ENCODE data around the gene CCDC192.
A peak's percentile ranks its signal among the peaks of the same experiment; 100 is the strongest.
"Not testable (repeated sequence)": the region's sequence is repeated elsewhere in the genome, so short reads cannot be mapped to it uniquely, and the experiment has no call there.

The CCDC192 gene

GRCh38 chr5:127702926-127703561, at the start of gene CCDC192:
Gene CCDC192, plus strand, starts transcription at chr5:127703391. Its CDS starts 55 bp downstream, at chr5:127703446.
- H3K9ac ChIP-seq (ENCODE audit: low read length in 2 of 2): no peak within 1 kb of the TSS
- H3K27me3 ChIP-seq (ENCODE audit: control insufficient read depth in 1 of 2, insufficient read depth in 2 of 2, low read length in 2 of 2): no peaks in the 10 kb centered on the region
- H3K4me1 ChIP-seq (ENCODE audit: control insufficient read depth, insufficient read depth, low read length): no peaks in the 10 kb centered on the region
- H3K27ac ChIP-seq (ENCODE audit: low read length): no peak within 1 kb of the TSS
- no peaks in the 10 kb centered on the region for H3K9me3 ChIP-seq (ENCODE audit: control insufficient read depth in 2 of 2, low read length in 2 of 2)
- no peak within 1 kb of the TSS for H3K4me3 ChIP-seq (ENCODE audit: low read length in 2 of 2)
- no peaks in the 10 kb centered on the region for H3K36me3 ChIP-seq (ENCODE audit: control insufficient read depth in 2 of 2, insufficient read depth in 2 of 2, low read length in 2 of 2)

DNA sequence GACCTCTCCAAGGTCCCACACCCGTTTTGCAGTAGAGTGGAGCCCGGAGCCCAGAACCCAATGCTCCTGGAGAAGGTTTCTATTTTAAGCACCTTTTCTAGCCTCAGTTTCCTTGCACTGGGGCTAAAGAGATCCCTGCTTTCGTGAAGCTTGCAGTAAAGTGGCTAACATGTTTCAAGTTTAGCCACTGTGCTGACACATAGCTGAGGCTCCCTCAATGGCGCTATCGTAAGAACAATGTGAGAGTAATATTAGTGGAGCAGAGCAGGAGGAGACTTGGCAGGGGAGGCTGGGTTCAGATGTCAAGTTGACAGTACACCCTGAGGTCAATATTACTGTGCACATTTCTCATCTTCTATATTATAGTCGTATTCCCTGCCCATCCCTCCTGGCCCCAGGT, 46.4 kb upstream of the CCDC192 start:
- Histone ChIP-seq H3K36me3 (ENCODE audit: control insufficient read depth in 2 of 2, insufficient read depth in 2 of 2, low read length in 2 of 2) (no peaks in the 10 kb centered on the region), H3K27ac (ENCODE audit: low read length) (no peak overlapping the region), H3K9ac (ENCODE audit: low read length in 2 of 2) (no peak overlapping the region), H3K4me3 (ENCODE audit: low read length in 2 of 2) (no peak overlapping the region), H3K9me3 (ENCODE audit: control insufficient read depth in 2 of 2, low read length in 2 of 2) (no peaks in the 10 kb centered on the region), H3K4me1 (ENCODE audit: control insufficient read depth, insufficient read depth, low read length) (no peaks in the 10 kb centered on the region), H3K27me3 (ENCODE audit: control insufficient read depth in 1 of 2, insufficient read depth in 2 of 2, low read length in 2 of 2) (no peaks in the 10 kb centered on the region)

DNA sequence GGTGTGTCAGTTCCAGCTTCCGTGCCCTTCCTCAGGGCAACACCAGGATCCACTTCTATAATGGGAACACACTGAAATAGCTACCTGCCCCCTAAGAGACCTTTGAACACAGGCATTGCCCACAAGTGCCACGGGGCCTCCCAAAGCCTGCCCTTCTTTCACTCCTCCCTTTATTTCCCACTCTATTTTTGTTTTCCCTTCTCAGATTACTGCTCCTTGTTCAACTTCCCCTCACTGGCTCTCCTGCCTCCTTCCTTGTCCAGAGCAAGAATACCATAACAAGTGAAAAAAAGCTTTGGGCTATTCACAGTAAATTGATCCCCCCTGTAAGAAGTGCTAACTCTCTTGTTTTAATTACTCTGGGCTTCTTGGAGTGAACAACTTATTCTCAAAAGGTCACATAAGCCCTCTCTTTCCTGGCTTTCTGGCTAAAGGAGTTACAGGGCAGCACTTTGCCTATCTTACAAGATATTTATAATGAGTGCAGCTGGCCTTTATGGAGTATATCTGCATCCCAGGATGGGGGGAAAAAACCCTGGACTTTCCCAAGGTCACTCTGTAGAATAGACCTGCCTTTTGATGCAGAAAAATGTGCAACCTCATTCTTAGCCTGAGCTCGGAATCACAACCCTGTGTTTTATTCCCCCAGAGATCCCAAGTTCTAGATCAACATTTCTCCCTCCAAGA, 43.0 kb upstream of the CCDC192 start:
- Histone ChIP-seq H3K4me3 (ENCODE audit: low read length in 2 of 2) (no peak overlapping the region), H3K9me3 (ENCODE audit: control insufficient read depth in 2 of 2, low read length in 2 of 2) (no peaks in the 10 kb centered on the region), H3K27ac (ENCODE audit: low read length) (peak overlapping the region; percentile 50), H3K9ac (ENCODE audit: low read length in 2 of 2) (no peak overlapping the region), H3K4me1 (ENCODE audit: control insufficient read depth, insufficient read depth, low read length) (no peaks in the 10 kb centered on the region), H3K36me3 (ENCODE audit: control insufficient read depth in 2 of 2, insufficient read depth in 2 of 2, low read length in 2 of 2) (no peaks in the 10 kb centered on the region), H3K27me3 (ENCODE audit: control insufficient read depth in 1 of 2, insufficient read depth in 2 of 2, low read length in 2 of 2) (no peaks in the 10 kb centered on the region)

GRCh38 chr5:127664093-127664492, 39.1 kb upstream of the CCDC192 start:
- Histone ChIP-seq H3K4me3 (ENCODE audit: low read length in 2 of 2) (no peak overlapping the region), H3K27me3 (ENCODE audit: control insufficient read depth in 1 of 2, insufficient read depth in 2 of 2, low read length in 2 of 2) (no peaks in the 10 kb centered on the region), H3K27ac (ENCODE audit: low read length) (no peak overlapping the region), H3K9me3 (ENCODE audit: control insufficient read depth in 2 of 2, low read length in 2 of 2) (no peaks in the 10 kb centered on the region), H3K36me3 (ENCODE audit: control insufficient read depth in 2 of 2, insufficient read depth in 2 of 2, low read length in 2 of 2) (no peaks in the 10 kb centered on the region), H3K9ac (ENCODE audit: low read length in 2 of 2) (no peak overlapping the region), H3K4me1 (ENCODE audit: control insufficient read depth, insufficient read depth, low read length) (no peaks in the 10 kb centered on the region)

- no peaks in the 10 kb centered on the region for H3K36me3 ChIP-seq (ENCODE audit: control insufficient read depth in 2 of 2, insufficient read depth in 2 of 2, low read length in 2 of 2)
- H3K27ac ChIP-seq (ENCODE audit: low read length): no peak overlapping the region
- no peak overlapping the region for H3K9ac ChIP-seq (ENCODE audit: low read length in 2 of 2)
- H3K4me1 ChIP-seq (ENCODE audit: control insufficient read depth, insufficient read depth, low read length): no peaks in the 10 kb centered on the region
- H3K27me3 ChIP-seq (ENCODE audit: control insufficient read depth in 1 of 2, insufficient read depth in 2 of 2, low read length in 2 of 2): no peaks in the 10 kb centered on the region
- H3K9me3 ChIP-seq (ENCODE audit: control insufficient read depth in 2 of 2, low read length in 2 of 2): no peaks in the 10 kb centered on the region
- H3K4me3 ChIP-seq (ENCODE audit: low read length in 2 of 2): no peak overlapping the region
These were observed 37.5 kb upstream of the CCDC192 start for GRCh38 chr5:127665641-127666040.

DNA sequence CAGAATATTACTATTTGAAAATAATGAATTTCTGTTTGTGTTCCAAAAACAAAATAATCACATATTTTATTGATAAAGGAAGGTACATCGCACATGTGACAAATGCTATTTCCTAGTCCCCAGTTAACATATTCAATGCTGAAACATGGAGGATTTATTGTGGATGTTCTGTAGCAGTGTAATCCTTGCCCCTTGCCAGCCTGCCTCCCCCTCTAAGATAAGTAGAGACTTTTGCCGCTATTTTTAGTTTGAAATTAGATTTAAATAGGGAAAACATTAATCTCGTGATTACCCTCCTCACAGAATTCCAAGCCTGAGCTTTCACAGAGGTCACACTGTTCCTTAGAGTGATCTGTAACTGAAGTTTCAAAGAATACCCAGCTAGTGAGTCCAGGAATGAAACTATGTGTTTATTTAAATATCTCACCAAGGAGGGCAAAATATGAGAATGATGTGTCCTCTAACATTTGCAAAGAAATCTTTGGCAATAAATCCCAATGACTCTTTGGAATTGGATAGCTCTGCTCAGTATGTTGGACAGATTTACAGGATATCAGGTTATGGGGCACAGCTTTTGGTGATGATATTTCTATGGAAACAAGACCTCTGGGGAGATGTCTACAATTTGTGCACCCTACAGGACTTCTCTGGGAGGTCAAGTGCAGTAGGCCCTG, 37.0 kb upstream of the CCDC192 start:
- Histone ChIP-seq H3K9me3 (ENCODE audit: control insufficient read depth in 2 of 2, low read length in 2 of 2) (no peaks in the 10 kb centered on the region), H3K27ac (ENCODE audit: low read length) (no peak overlapping the region), H3K9ac (ENCODE audit: low read length in 2 of 2) (no peak overlapping the region), H3K27me3 (ENCODE audit: control insufficient read depth in 1 of 2, insufficient read depth in 2 of 2, low read length in 2 of 2) (no peaks in the 10 kb centered on the region), H3K4me1 (ENCODE audit: control insufficient read depth, insufficient read depth, low read length) (no peaks in the 10 kb centered on the region), H3K4me3 (ENCODE audit: low read length in 2 of 2) (no peak overlapping the region), H3K36me3 (ENCODE audit: control insufficient read depth in 2 of 2, insufficient read depth in 2 of 2, low read length in 2 of 2) (no peaks in the 10 kb centered on the region)

DNA sequence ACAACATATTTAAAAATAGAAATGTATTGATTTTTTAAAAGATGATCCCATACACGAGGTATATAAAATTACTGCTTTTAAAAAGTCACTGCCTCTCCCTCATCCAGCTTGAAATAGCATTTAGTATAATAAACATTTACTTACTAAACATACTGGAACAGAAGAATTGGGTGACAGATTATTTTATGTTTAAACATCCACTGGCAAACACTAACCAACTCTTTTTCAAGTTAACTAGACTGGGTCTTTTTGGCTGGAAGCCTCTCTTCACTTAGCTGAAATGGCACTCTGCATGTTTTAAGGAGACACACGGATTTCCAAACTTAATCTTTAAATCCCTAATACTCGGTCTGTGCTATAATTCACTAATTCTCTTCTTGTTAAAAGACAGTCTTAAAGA, 35.3 kb upstream of the CCDC192 start:
- Histone ChIP-seq H3K27me3 (ENCODE audit: control insufficient read depth in 1 of 2, insufficient read depth in 2 of 2, low read length in 2 of 2) (no peaks in the 10 kb centered on the region), H3K9me3 (ENCODE audit: control insufficient read depth in 2 of 2, low read length in 2 of 2) (no peaks in the 10 kb centered on the region), H3K4me3 (ENCODE audit: low read length in 2 of 2) (no peak overlapping the region), H3K27ac (ENCODE audit: low read length) (no peak overlapping the region), H3K4me1 (ENCODE audit: control insufficient read depth, insufficient read depth, low read length) (peaks cover 2% of the 10 kb centered on the region), H3K36me3 (ENCODE audit: control insufficient read depth in 2 of 2, insufficient read depth in 2 of 2, low read length in 2 of 2) (no peaks in the 10 kb centered on the region), H3K9ac (ENCODE audit: low read length in 2 of 2) (no peak overlapping the region)

GRCh38 chr5:127671218-127671617, 32.0 kb upstream of the CCDC192 start:
- Histone ChIP-seq H3K4me3 (ENCODE audit: low read length in 2 of 2) (no peak overlapping the region), H3K4me1 (ENCODE audit: control insufficient read depth, insufficient read depth, low read length) (peaks cover 2% of the 10 kb centered on the region), H3K27me3 (ENCODE audit: control insufficient read depth in 1 of 2, insufficient read depth in 2 of 2, low read length in 2 of 2) (no peaks in the 10 kb centered on the region), H3K9ac (ENCODE audit: low read length in 2 of 2) (no peak overlapping the region), H3K27ac (ENCODE audit: low read length) (no peak overlapping the region), H3K36me3 (ENCODE audit: control insufficient read depth in 2 of 2, insufficient read depth in 2 of 2, low read length in 2 of 2) (no peaks in the 10 kb centered on the region), H3K9me3 (ENCODE audit: control insufficient read depth in 2 of 2, low read length in 2 of 2) (no peaks in the 10 kb centered on the region)

GRCh38 chr5:127673117-127673800, 29.9 kb upstream of the CCDC192 start:
- H3K27me3 ChIP-seq (ENCODE audit: control insufficient read depth in 1 of 2, insufficient read depth in 2 of 2, low read length in 2 of 2): no peaks in the 10 kb centered on the region
- H3K9ac ChIP-seq (ENCODE audit: low read length in 2 of 2): no peak overlapping the region
- no peaks in the 10 kb centered on the region for H3K9me3 ChIP-seq (ENCODE audit: control insufficient read depth in 2 of 2, low read length in 2 of 2)
- no peak overlapping the region for H3K4me3 ChIP-seq (ENCODE audit: low read length in 2 of 2)
- peaks cover 2% of the 10 kb centered on the region for H3K4me1 ChIP-seq (ENCODE audit: control insufficient read depth, insufficient read depth, low read length)
- no peaks in the 10 kb centered on the region for H3K36me3 ChIP-seq (ENCODE audit: control insufficient read depth in 2 of 2, insufficient read depth in 2 of 2, low read length in 2 of 2)
- H3K27ac ChIP-seq (ENCODE audit: low read length): no peak overlapping the region

- H3K27me3 ChIP-seq (ENCODE audit: control insufficient read depth in 1 of 2, insufficient read depth in 2 of 2, low read length in 2 of 2); H3K36me3 ChIP-seq (ENCODE audit: control insufficient read depth in 2 of 2, insufficient read depth in 2 of 2, low read length in 2 of 2); H3K4me1 ChIP-seq (ENCODE audit: control insufficient read depth, insufficient read depth, low read length); H3K9me3 ChIP-seq (ENCODE audit: control insufficient read depth in 2 of 2, low read length in 2 of 2); H3K9ac ChIP-seq (ENCODE audit: low read length in 2 of 2); H3K27ac ChIP-seq (ENCODE audit: low read length); H3K4me3 ChIP-seq (ENCODE audit: low read length in 2 of 2): not testable (repeated sequence)
These were observed 26.2 kb upstream of the CCDC192 start for GRCh38 chr5:127676951-127677350.
